K562 (cell line): Measurements from ENCODE around the gene MBNL1. TPM values are rescaled to one million over a fixed set of nuclear protein-coding genes. Genes with fewer than 3 reads are reported as not detected.

Experiments used
- ATAC-seq: fragments of 200-7000 bp; cut with Tn5 transposase; 3 replicates; pipeline ENCODE4 v1.9.1; 2020; ENCODE audit warnings: moderate library complexity
- BruUV-seq: library from RNA; stranded (reverse); fragments of 400-500 nt; replicated peaks from 2 replicates; lab custom pipeline; 2021; lab: Mats Ljungman, UMichigan
- CTCF ChIA-PET: fragments of 300-600 bp; formaldehyde crosslinking; extraction: SDS; loops from one replicate; lab custom pipeline; 2021; ENCODE audit warnings: low intra/inter-chr PET ratio; lab: Yijun Ruan, JAX
- POLR2A ChIA-PET: fragments of 300-600, 350-650 bp; sonication (Branson Sonifier 250); formaldehyde crosslinking; extraction: SDS; loops from one replicate; lab custom pipeline; 2021; ENCODE audit warnings: antibody characterized with exemption, inconsistent platforms; lab: Yijun Ruan, JAX
- DNase-seq, 4 experiments: peaks; one replicate each; pipeline versions ENCODE4 v3.0.0 to v3.0.0-alpha.2; 2011 to 2018; ENCODE audit warnings: low spot score in 3 of 4, mixed read lengths in 3 of 4; ENCODE audit errors: extremely low read depth in 1 of 4
- FAIRE-seq: peaks from 2 replicates; lab custom pipeline; 2011; peaks lifted over from hg19 to GRCh38; lab: Jason Lieb, UNC
- H2AFZ ChIP-seq: 2 replicates; pipeline ENCODE4 v1.6.0; 2011; ENCODE audit warnings: low read depth, low read length, control low read depth, inconsistent platforms
- H3K27ac ChIP-seq: fragments of 200-600 bp; 3 replicates; pipeline ENCODE4 v1.8.0; 2011; ENCODE audit warnings: low read depth, mild to moderate bottlenecking, control low read depth, inconsistent platforms, low read length, moderate library complexity, mixed read lengths; ENCODE audit errors: extremely low read depth
- H3K27me3 ChIP-seq, 2 experiments: fragments of 300-600 bp in 1 of 2; 2 replicates in 1 of 2; 3 replicates in 1 of 2; pipeline versions ENCODE4 v1.6.0 to v1.8.0; 2011; ENCODE audit warnings: inconsistent platforms in 2 of 2, low read length in 2 of 2, mild to moderate bottlenecking in 1 of 2, mixed read lengths in 1 of 2, moderate library complexity in 1 of 2; ENCODE audit not compliant: control insufficient read depth in 2 of 2, insufficient read depth in 2 of 2
- H3K36me3 ChIP-seq: fragments of 300-600 bp; 3 replicates; pipeline ENCODE4 v1.8.0; 2011; ENCODE audit warnings: mild to moderate bottlenecking, low read length, inconsistent platforms; ENCODE audit not compliant: control insufficient read depth, insufficient read depth
- H3K4me1 ChIP-seq, 2 experiments: fragments of 200-600 bp in 1 of 2; replicated peaks in 1 of 2; 2 replicates in 1 of 2; 3 replicates in 1 of 2; pipeline versions ENCODE4 v1.5.1 to v1.8.0; 2011; ENCODE audit warnings: inconsistent platforms in 2 of 2, low read length in 2 of 2, mild to moderate bottlenecking in 1 of 2, mixed read lengths in 1 of 2, moderate library complexity in 1 of 2; ENCODE audit not compliant: control insufficient read depth in 2 of 2, insufficient read depth in 2 of 2
- H3K4me2 ChIP-seq: 2 replicates; pipeline ENCODE4 v1.6.1; 2011; ENCODE audit warnings: low read length, control low read depth, inconsistent platforms, mixed read lengths; ENCODE audit not compliant: insufficient read depth
- H3K4me3 ChIP-seq: fragments of 200-600 bp; sonication (generic), shearing (Covaris generic); 2 replicates; pipeline ENCODE4 v1.5.1; 2016; ENCODE audit warnings: control low read depth, inconsistent platforms
- H3K79me2 ChIP-seq: fragments of 200-600 bp; 3 replicates; pipeline ENCODE4 v1.8.0; 2011; ENCODE audit warnings: low read length, inconsistent platforms; ENCODE audit not compliant: control insufficient read depth, insufficient read depth
- H3K9ac ChIP-seq, 2 experiments: 2 replicates each; pipeline versions ENCODE4 v1.6.0 to v1.6.1; 2011; ENCODE audit warnings: low read depth in 2 of 2, low read length in 2 of 2, control low read depth in 1 of 2, inconsistent platforms in 1 of 2, mild to moderate bottlenecking in 1 of 2, mixed read lengths in 1 of 2; ENCODE audit not compliant: insufficient read depth in 1 of 2
- H3K9me1 ChIP-seq: one replicate; pipeline ENCODE4 v1.6.0; 2011; ENCODE audit warnings: inconsistent platforms, mild to moderate bottlenecking, low read length, moderate library complexity; ENCODE audit not compliant: control insufficient read depth, insufficient read depth
- H3K9me3 ChIP-seq: replicated peaks from 2 replicates; pipeline ENCODE4 v1.5.1; 2011; ENCODE audit warnings: low read depth, low read length, inconsistent platforms; ENCODE audit not compliant: control insufficient read depth, insufficient read depth
- H4K20me1 ChIP-seq: replicated peaks from 2 replicates; pipeline ENCODE4 v1.6.1; 2011; ENCODE audit warnings: low read length, inconsistent platforms, mixed read lengths; ENCODE audit not compliant: control insufficient read depth, insufficient read depth
- ELF4 ChIP-seq: fragments of 450-650 bp; formaldehyde crosslinking; IDR thresholded peaks from 2 replicates; pipeline ENCODE4 v1.4.0; 2022; ENCODE audit warnings: missing genetic modification characterization
- MEIS2 ChIP-seq: fragments of 450-650 bp; IDR thresholded peaks from 2 replicates; pipeline ENCODE4 v1.6.1; 2014; ENCODE audit warnings: mild to moderate bottlenecking; ENCODE audit not compliant: partially characterized antibody
- POLR2G ChIP-seq: fragments of 200-400 bp; formaldehyde crosslinking; IDR thresholded peaks from 2 replicates; pipeline ENCODE4 v1.6.1; 2017; ENCODE audit warnings: low read depth, mild to moderate bottlenecking, antibody characterized with exemption, low read length, moderate library complexity
- SMARCA5 ChIP-seq: fragments of 450-650 bp; IDR thresholded peaks from 2 replicates; pipeline ENCODE4 v1.6.1; 2016
- SOX6 ChIP-seq: fragments of 450-650 bp; IDR thresholded peaks from 2 replicates; pipeline ENCODE4 v1.6.1; 2014; ENCODE audit warnings: mild to moderate bottlenecking
- ZNF121 ChIP-seq: sonication (generic); formaldehyde crosslinking; conservative IDR thresholded peaks from 2 replicates; pipeline ENCODE4 v1.8.0; 2022; ENCODE audit warnings: missing genetic modification reagents
- WGBS: fragments of 100-300 bp; shearing (Covaris generic); methylation state at CpG from one replicate; pipeline ENCODE4 v1.1.6; 2016; ENCODE audit warnings: low coverage, mixed read lengths; ENCODE audit not compliant: insufficient coverage; ENCODE audit errors: missing lambda C conversion rate; 5-methylcytosine and 5-hydroxymethylcytosine counted together
- in situ Hi-C: fragments of 300-500 bp; cut with MboI; formaldehyde crosslinking; loops from 4 replicates; pipeline ENCODE4 v1.15.0; 2018; ENCODE audit warnings: inconsistent platforms, mixed read lengths
- intact Hi-C: fragments of 100-400 bp; cut with micrococcal nuclease; formaldehyde crosslinking; loops from 2 replicates; pipeline ENCODE4 v1.14.2; 2022
- polyA plus RNA-seq, 8 experiments: library from polyadenylated mRNA; depleted of rRNA in 4 of 8; stranded (reverse) in 5 of 8; unstranded in 3 of 8; fragments of >200 nt; fragmentation: Nextera tagmentation in 2 of 8; fragmentation: Illumina TruSeq in 1 of 8; extraction: Ambion mirVana in 2 of 8; extraction: Trizol in 1 of 8; gene quantifications; 2 replicates each; pipeline versions ENCODE4 v1.2.1 to v1.2.3, GENCODE V29; 2011 to 2014; ENCODE audit warnings: inconsistent platforms in 1 of 8, missing spikeins in 1 of 8
- total RNA-seq, 7 experiments: library from RNA; depleted of rRNA in 6 of 7; stranded (reverse); fragments of >200 nt in 6 of 7; fragmentation: Illumina TruSeq in 2 of 7; extraction: Trizol in 2 of 7; gene quantifications; 2 replicates each; pipeline versions ENCODE4 v1.2.1 to v1.2.3, GENCODE V29; 2011 to 2021; ENCODE audit warnings: low replicate concordance in 1 of 7
- TF ChIP-seq, protein P1 (sequence below): sonication (generic); formaldehyde crosslinking; IDR thresholded peaks from 2 replicates; pipeline ENCODE4 v1.8.0; 2023; ENCODE audit warnings: missing genetic modification reagents, mild to moderate bottlenecking, borderline replicate concordance
- TF ChIP-seq, protein P2 (sequence below), 2 experiments: IDR thresholded peaks; 2 replicates each; pipeline ENCODE4 v1.6.1; 2011; ENCODE audit warnings: borderline replicate concordance in 1 of 2, control low read depth in 1 of 2, low read depth in 1 of 2, low read length in 1 of 2, mild to moderate bottlenecking in 1 of 2, mixed read lengths in 1 of 2, moderate library complexity in 1 of 2; ENCODE audit not compliant: insufficient read depth in 1 of 2, insufficient read length in 1 of 2, poor library complexity in 1 of 2, severe bottlenecking in 1 of 2; ENCODE audit errors: extremely low read depth in 1 of 2
- TF ChIP-seq, protein P3 (sequence below): fragments of 450-650 bp; IDR thresholded peaks from 2 replicates; pipeline ENCODE4 v1.6.1; 2014; ENCODE audit warnings: low read depth, mild to moderate bottlenecking, moderate library complexity, borderline replicate concordance
- TF ChIP-seq, protein P4 (sequence below): IDR thresholded peaks from 2 replicates; pipeline ENCODE4 v1.6.1; 2011; ENCODE audit not compliant: insufficient read length; ENCODE audit errors: extremely low read depth

The MBNL1 gene
- total and polyA plus RNA-seq, 9 of the 15 experiments (the other 6 are each of a cell fraction or from before 2014, with no cell fraction given): 70.3 to 243 (median 220) TPM

DNA sequence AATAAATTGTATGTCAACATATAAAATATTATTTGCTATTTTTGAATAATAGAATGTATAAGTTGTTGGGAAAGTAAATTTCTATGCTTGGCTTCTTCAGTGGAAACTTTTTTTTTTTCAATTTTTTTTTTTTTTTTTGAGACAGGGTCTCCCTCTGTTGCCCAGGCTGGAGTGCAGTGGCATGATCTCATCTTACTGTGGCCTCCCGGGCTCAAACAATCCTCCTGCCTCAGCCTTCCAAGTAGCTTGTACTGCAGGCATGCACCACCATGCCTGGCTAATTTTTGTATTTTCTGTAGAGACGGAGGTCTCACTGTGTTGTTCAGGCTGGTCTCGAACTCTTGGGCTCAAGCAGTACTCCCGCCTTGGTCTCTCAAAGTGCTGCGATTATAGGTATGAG, 16.8 kb downstream of the MBNL1 start:
- Histone ChIP-seq H2AFZ (no peak overlapping the region), H3K36me3 (peaks cover 49% of the 10 kb centered on the region), H3K9ac (no peak overlapping the region), H3K79me2 (peaks cover 97% of the 10 kb centered on the region), H3K4me1 (peaks cover 3 to 28% of the 10 kb centered on the region in 2 experiments; a peak in 4 of 5 replicates), H3K27me3 (no peaks in the 10 kb centered on the region)
- CTCF ChIA-PET: interaction anchor here (0.6 kb wide), 1 partner anchor 20 kb away, joined by 3 read pairs; no protein-coding TSS in a partner anchor
- no peak for TF ChIP-seq ELF4 (CRISPR knock-in tag)
- TF ChIP-seq ZNF121: 0 out of 2 replicates have a peak, but pooled peaks have one; percentile 14
- TF ChIP-seq SMARCA5: 0 out of 2 replicates have a peak, but pooled peaks have one; percentile 49
- TF ChIP-seq SOX6: no peak
- TF ChIP-seq MEIS2: no peak
- TF ChIP-seq, protein P1, sequence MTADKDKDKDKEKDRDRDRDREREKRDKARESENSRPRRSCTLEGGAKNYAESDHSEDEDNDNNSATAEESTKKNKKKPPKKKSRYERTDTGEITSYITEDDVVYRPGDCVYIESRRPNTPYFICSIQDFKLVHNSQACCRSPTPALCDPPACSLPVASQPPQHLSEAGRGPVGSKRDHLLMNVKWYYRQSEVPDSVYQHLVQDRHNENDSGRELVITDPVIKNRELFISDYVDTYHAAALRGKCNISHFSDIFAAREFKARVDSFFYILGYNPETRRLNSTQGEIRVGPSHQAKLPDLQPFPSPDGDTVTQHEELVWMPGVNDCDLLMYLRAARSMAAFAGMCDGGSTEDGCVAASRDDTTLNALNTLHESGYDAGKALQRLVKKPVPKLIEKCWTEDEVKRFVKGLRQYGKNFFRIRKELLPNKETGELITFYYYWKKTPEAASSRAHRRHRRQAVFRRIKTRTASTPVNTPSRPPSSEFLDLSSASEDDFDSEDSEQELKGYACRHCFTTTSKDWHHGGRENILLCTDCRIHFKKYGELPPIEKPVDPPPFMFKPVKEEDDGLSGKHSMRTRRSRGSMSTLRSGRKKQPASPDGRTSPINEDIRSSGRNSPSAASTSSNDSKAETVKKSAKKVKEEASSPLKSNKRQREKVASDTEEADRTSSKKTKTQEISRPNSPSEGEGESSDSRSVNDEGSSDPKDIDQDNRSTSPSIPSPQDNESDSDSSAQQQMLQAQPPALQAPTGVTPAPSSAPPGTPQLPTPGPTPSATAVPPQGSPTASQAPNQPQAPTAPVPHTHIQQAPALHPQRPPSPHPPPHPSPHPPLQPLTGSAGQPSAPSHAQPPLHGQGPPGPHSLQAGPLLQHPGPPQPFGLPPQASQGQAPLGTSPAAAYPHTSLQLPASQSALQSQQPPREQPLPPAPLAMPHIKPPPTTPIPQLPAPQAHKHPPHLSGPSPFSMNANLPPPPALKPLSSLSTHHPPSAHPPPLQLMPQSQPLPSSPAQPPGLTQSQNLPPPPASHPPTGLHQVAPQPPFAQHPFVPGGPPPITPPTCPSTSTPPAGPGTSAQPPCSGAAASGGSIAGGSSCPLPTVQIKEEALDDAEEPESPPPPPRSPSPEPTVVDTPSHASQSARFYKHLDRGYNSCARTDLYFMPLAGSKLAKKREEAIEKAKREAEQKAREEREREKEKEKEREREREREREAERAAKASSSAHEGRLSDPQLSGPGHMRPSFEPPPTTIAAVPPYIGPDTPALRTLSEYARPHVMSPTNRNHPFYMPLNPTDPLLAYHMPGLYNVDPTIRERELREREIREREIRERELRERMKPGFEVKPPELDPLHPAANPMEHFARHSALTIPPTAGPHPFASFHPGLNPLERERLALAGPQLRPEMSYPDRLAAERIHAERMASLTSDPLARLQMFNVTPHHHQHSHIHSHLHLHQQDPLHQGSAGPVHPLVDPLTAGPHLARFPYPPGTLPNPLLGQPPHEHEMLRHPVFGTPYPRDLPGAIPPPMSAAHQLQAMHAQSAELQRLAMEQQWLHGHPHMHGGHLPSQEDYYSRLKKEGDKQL: no peak
- TF ChIP-seq, protein P2, sequence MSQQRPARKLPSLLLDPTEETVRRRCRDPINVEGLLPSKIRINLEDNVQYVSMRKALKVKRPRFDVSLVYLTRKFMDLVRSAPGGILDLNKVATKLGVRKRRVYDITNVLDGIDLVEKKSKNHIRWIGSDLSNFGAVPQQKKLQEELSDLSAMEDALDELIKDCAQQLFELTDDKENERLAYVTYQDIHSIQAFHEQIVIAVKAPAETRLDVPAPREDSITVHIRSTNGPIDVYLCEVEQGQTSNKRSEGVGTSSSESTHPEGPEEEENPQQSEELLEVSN (IDR thresholded peaks at IDR 0.05; ENCODE audit: borderline replicate concordance in 1 of 2, extremely low read depth in 1 of 2, insufficient read depth in 1 of 2, insufficient read length in 1 of 2, low read depth in 1 of 2, low read length in 1 of 2, poor library complexity in 1 of 2, severe bottlenecking in 1 of 2): no peak
- TF ChIP-seq POLR2G: no peak
- TF ChIP-seq, protein P3, sequence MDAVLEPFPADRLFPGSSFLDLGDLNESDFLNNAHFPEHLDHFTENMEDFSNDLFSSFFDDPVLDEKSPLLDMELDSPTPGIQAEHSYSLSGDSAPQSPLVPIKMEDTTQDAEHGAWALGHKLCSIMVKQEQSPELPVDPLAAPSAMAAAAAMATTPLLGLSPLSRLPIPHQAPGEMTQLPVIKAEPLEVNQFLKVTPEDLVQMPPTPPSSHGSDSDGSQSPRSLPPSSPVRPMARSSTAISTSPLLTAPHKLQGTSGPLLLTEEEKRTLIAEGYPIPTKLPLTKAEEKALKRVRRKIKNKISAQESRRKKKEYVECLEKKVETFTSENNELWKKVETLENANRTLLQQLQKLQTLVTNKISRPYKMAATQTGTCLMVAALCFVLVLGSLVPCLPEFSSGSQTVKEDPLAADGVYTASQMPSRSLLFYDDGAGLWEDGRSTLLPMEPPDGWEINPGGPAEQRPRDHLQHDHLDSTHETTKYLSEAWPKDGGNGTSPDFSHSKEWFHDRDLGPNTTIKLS: no peak
- TF ChIP-seq, protein P4, sequence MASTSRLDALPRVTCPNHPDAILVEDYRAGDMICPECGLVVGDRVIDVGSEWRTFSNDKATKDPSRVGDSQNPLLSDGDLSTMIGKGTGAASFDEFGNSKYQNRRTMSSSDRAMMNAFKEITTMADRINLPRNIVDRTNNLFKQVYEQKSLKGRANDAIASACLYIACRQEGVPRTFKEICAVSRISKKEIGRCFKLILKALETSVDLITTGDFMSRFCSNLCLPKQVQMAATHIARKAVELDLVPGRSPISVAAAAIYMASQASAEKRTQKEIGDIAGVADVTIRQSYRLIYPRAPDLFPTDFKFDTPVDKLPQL: no peak
- TF ChIP-seq, all 486 proteins: peak for 2
- peak; percentile 23 for ATAC-seq
- peaks cover 41% of the 10 kb centered on the region for H4K20me1 ChIP-seq
- no peak overlapping the region for H3K4me3 ChIP-seq
- POLR2A ChIA-PET: interaction anchor here (0.6 to 4.9 kb wide), 4 partner anchors 9 to 24 kb away, joined by 3 to 24 read pairs (median 5); no protein-coding TSS in a partner anchor
- 94% methylated on average over 4 of the region's 5 CpGs for WGBS
- no peak for DNase-seq
- no TSS peak for BruUV-seq
- peaks cover 7% of the 10 kb centered on the region for H3K9me1 ChIP-seq
- in situ Hi-C loops: no loop called here
- intact Hi-C loops: no loop called here
- H3K27ac ChIP-seq: no peak overlapping the region
- no peak for FAIRE-seq
- H3K9me3 ChIP-seq: no peaks in the 10 kb centered on the region
- H3K4me2 ChIP-seq: no peak overlapping the region
